ENCODE results near the gene ITPR1. TPM values are rescaled to one million over a fixed set of nuclear protein-coding genes. Genes with fewer than 3 reads are reported as not detected.

Gene ITPR1
- total and polyA plus RNA-seq, 5 donors from 2014 or later = 6.9 to 97.5 (median 9.5) TPM

DNA sequence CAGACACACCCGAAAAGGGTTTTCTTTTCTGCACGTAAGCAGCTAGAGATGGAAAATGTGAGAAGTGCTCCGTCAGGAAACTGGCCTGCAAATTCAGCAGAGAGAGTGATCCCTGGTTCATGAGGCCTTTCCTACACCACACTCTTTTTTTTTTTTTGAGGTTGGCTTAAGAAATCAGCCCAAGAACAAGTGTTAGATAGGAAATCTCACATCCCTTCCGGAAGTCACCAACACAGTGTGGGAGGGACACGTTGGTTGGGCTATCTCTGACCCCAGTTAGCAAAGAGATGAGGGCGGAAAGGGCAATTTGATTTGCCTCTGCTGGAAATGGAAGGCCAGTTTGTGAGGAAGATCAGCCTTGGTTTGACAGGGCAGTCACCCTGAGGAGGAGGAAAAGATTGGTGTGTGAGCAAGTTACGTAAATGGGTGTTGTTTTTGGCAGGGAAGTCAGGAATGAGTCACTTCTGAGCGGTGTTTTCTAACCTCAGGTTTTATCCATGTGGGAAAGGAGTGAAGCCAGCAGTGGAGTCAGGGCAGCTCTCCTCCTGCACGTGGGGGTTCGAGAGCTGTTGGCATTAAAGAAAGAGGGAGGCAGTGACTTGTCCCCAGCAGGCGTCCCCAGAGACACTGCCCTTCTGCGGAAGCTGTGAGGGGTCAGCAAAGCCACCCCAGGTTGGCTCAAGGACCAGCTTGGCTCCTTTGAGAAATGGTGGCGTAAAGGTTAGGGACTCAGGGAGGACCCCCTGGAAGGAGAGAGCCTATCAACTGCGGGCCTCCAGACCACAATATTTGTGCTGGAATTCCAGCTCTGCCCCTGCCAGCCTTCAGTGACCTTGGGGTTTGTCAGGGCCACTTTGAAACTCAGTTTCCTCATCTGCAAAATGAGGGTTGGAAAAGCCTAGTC is 248.5 kb downstream of the ITPR1 start:
- Mint-ChIP-seq H3K9me3 (peaks cover 0 to 6% (median 2%) of the 10 kb centered on the region in 7 donors), H3K4me1 (peaks cover 17 to 51% (median 46%) of the 10 kb centered on the region in 4 donors), H3K27ac (peak overlapping the region; percentile 4 to 89 (median 79)), H3K4me3 (no peak overlapping the region), H3K27me3 (no peaks in the 10 kb centered on the region), H3K36me3 (peaks cover 59% of the 10 kb centered on the region)
- Histone ChIP-seq H3K9me3 (ENCODE audit: control insufficient read depth in 2 of 2, low read length in 2 of 2) (no peaks in the 10 kb centered on the region), H3K4me3 (ENCODE audit: low read depth, low read length) (no peak overlapping the region), H3K27me3 (ENCODE audit: control insufficient read depth, insufficient read depth, low read length) (no peaks in the 10 kb centered on the region), H3K36me3 (ENCODE audit: control insufficient read depth, insufficient read depth, low read length) (peaks cover 4% of the 10 kb centered on the region), H3K4me1 (ENCODE audit: control insufficient read depth, insufficient read depth, low read length, poor library complexity, severe bottlenecking) (peaks cover 34% of the 10 kb centered on the region), H3K27ac (ENCODE audit: insufficient read depth, low read length, poor library complexity, severe bottlenecking) (no peak overlapping the region)
- DNase-seq (no peak), ATAC-seq (ENCODE audit: low read depth in 2 of 2) (no peak)

DNA sequence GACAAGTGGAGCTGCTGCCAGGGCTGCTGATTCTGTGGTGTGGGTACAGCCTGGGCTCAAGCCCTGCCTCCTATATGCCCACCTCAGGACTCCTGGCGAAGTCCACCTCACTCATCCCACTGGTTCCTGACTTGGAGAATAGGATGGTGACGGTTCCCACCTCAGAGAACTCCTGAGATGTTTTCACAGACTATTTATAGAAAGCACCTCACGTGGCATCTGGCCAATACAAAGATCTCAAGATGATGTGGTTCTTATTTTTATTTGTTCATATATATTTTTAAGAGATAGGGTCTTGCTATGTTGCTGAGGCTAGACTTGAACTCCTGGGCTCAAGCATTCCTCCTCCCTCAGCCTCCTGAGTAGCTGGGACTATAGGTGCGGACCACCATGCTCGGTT is 249.2 kb downstream of the ITPR1 start:
- peaks cover 4% of the 10 kb centered on the region for H3K36me3 ChIP-seq (ENCODE audit: control insufficient read depth, insufficient read depth, low read length)
- H3K27me3 Mint-ChIP-seq = no peaks in the 10 kb centered on the region
- ATAC-seq (ENCODE audit: low read depth in 2 of 2) (no peak), DNase-seq (no peak)
- H3K36me3 Mint-ChIP-seq = peaks cover 54% of the 10 kb centered on the region
- peaks cover 10 to 44% (median 42%) of the 10 kb centered on the region in 4 donors for H3K4me1 Mint-ChIP-seq
- no peak overlapping the region for H3K4me3 ChIP-seq (ENCODE audit: low read depth, low read length)
- no peak overlapping the region for H3K27ac ChIP-seq (ENCODE audit: insufficient read depth, low read length, poor library complexity, severe bottlenecking)
- no peak overlapping the region for H3K4me3 Mint-ChIP-seq
- peaks cover 34% of the 10 kb centered on the region for H3K4me1 ChIP-seq (ENCODE audit: control insufficient read depth, insufficient read depth, low read length, poor library complexity, severe bottlenecking)
- no peaks in the 10 kb centered on the region for H3K9me3 ChIP-seq (ENCODE audit: control insufficient read depth in 2 of 2, low read length in 2 of 2)
- H3K27me3 ChIP-seq (ENCODE audit: control insufficient read depth, insufficient read depth, low read length) = no peaks in the 10 kb centered on the region
- H3K27ac Mint-ChIP-seq = no peak overlapping the region
- H3K9me3 Mint-ChIP-seq = peaks cover 0 to 6% (median 2%) of the 10 kb centered on the region in 7 donors

DNA sequence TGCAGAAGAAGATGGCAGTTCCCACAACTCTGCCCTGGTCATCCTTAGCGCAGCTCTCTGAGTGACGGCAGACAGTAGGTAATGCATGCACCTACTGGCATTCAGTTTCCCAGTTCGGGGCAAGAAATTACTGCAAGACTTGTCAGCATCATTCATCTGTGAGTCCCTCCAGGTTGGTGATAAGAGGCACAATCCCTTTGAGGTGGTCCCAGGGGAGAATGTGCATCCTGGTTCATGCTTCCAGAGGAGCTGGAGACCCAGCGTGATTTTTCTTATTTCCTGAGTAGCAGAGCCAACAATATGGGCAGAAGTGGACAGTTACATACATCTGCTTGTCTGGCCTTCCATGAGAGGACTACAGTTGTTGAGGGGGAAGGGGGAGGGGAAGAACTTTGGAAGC is 250.2 kb downstream of the ITPR1 start:
- Histone ChIP-seq H3K4me1 (ENCODE audit: control insufficient read depth, insufficient read depth, low read length, poor library complexity, severe bottlenecking) (peaks cover 30% of the 10 kb centered on the region), H3K4me3 (ENCODE audit: low read depth, low read length) (no peak overlapping the region), H3K27me3 (ENCODE audit: control insufficient read depth, insufficient read depth, low read length) (no peaks in the 10 kb centered on the region), H3K27ac (ENCODE audit: insufficient read depth, low read length, poor library complexity, severe bottlenecking) (no peak overlapping the region), H3K36me3 (ENCODE audit: control insufficient read depth, insufficient read depth, low read length) (peaks cover 2% of the 10 kb centered on the region), H3K9me3 (ENCODE audit: control insufficient read depth in 2 of 2, low read length in 2 of 2) (no peaks in the 10 kb centered on the region)
- Mint-ChIP-seq H3K4me1 (peaks cover 4 to 34% (median 34%) of the 10 kb centered on the region in 4 donors), H3K36me3 (peaks cover 47% of the 10 kb centered on the region), H3K4me3 (no peak overlapping the region), H3K9me3 (peaks cover 0 to 6% (median 2%) of the 10 kb centered on the region in 7 donors), H3K27ac (no peak overlapping the region), H3K27me3 (no peaks in the 10 kb centered on the region)
- no peak for ATAC-seq (ENCODE audit: low read depth in 2 of 2)
- no peak for DNase-seq

DNA sequence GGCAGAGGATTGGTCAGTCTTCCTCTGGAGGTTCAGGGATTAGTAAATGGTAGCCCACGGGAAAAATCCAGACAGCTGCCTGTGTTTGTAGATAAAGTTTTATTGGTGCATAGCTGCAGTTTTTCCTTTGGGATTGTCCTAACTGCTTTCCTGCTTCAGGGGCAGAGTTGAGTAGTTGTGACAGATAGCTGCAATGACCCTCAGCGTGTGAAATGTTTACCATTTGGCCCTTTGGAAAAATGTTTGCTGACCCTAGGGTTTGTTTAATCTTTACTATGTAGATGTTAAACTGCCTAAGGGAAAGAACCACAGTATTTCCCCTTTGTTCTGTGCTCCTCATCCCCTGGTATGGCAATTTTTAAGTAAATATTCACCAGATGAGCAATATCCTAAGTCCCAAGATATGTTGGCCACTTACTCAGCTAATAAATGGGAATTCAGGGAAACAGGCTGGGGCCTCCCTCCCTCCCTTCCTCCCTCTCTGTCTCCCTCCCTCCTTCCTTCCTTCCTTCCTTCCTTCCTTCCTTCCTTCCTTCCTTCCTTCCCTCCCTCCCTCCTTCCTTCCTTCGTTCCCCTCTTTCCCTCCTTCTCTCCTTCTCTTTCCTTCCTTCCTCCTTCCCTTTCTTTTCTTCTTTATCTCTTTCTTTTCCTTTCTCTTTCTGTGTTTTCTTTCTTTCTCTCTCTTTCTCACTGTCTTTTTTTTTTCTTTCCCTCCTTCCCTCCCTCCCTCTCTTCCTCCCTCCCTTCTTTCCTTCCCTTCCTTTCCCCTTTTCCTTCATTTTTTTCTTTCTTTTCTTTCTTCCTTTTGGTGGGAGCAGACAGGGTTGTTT is 251.5 kb downstream of the ITPR1 start:
- peaks cover 55% of the 10 kb centered on the region for H3K36me3 Mint-ChIP-seq
- no peak overlapping the region for H3K4me3 Mint-ChIP-seq
- peaks cover 0 to 3% (median 1%) of the 10 kb centered on the region in 7 donors for H3K9me3 Mint-ChIP-seq
- H3K27me3 Mint-ChIP-seq = peaks cover 5% of the 10 kb centered on the region
- H3K4me1 ChIP-seq (ENCODE audit: control insufficient read depth, insufficient read depth, low read length, poor library complexity, severe bottlenecking) = peaks cover 19% of the 10 kb centered on the region
- no peak overlapping the region for H3K27ac ChIP-seq (ENCODE audit: insufficient read depth, low read length, poor library complexity, severe bottlenecking)
- peaks cover 4% of the 10 kb centered on the region for H3K36me3 ChIP-seq (ENCODE audit: control insufficient read depth, insufficient read depth, low read length)
- no peaks in the 10 kb centered on the region for H3K9me3 ChIP-seq (ENCODE audit: control insufficient read depth in 2 of 2, low read length in 2 of 2)
- H3K27ac Mint-ChIP-seq = peak overlapping the region in 1 of 3 donors; percentile 65
- no peak for DNase-seq
- H3K4me1 Mint-ChIP-seq = peaks cover 9 to 32% (median 28%) of the 10 kb centered on the region in 4 donors
- no peak for ATAC-seq (ENCODE audit: low read depth in 2 of 2)
- H3K27me3 ChIP-seq (ENCODE audit: control insufficient read depth, insufficient read depth, low read length) = no peaks in the 10 kb centered on the region
- no peak overlapping the region for H3K4me3 ChIP-seq (ENCODE audit: low read depth, low read length)

DNA sequence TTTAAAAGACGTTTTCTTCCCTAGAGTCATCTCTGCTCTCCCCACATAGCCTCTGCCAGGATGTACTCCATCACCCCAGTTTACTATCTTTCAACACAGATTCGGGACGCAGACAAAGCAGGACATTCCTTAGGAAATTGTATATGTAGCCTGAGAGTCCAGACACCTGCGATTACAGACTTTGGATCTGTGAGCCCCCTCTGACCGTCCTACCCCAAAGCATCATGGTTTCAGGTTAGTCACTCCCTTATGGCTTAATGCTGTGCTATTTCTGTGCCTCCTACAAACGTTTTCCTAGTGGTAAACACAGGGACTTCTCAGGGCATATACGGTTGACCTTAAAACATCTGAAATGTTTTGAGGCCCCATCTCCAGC is 252.1 kb downstream of the ITPR1 start:
- Mint-ChIP-seq H3K9me3 (peaks cover 0 to 1% (median 0%) of the 10 kb centered on the region in 7 donors), H3K36me3 (peaks cover 49% of the 10 kb centered on the region), H3K4me1 (peaks cover 6 to 28% (median 23%) of the 10 kb centered on the region in 4 donors), H3K4me3 (no peak overlapping the region), H3K27ac (no peak overlapping the region), H3K27me3 (peaks cover 5% of the 10 kb centered on the region)
- Histone ChIP-seq H3K9me3 (ENCODE audit: control insufficient read depth in 2 of 2, low read length in 2 of 2) (no peaks in the 10 kb centered on the region), H3K4me3 (ENCODE audit: low read depth, low read length) (no peak overlapping the region), H3K27me3 (ENCODE audit: control insufficient read depth, insufficient read depth, low read length) (no peaks in the 10 kb centered on the region), H3K4me1 (ENCODE audit: control insufficient read depth, insufficient read depth, low read length, poor library complexity, severe bottlenecking) (peaks cover 13% of the 10 kb centered on the region), H3K36me3 (ENCODE audit: control insufficient read depth, insufficient read depth, low read length) (peaks cover 8% of the 10 kb centered on the region), H3K27ac (ENCODE audit: insufficient read depth, low read length, poor library complexity, severe bottlenecking) (no peak overlapping the region)
- DNase-seq (no peak), ATAC-seq (ENCODE audit: low read depth in 2 of 2) (no peak)

DNA sequence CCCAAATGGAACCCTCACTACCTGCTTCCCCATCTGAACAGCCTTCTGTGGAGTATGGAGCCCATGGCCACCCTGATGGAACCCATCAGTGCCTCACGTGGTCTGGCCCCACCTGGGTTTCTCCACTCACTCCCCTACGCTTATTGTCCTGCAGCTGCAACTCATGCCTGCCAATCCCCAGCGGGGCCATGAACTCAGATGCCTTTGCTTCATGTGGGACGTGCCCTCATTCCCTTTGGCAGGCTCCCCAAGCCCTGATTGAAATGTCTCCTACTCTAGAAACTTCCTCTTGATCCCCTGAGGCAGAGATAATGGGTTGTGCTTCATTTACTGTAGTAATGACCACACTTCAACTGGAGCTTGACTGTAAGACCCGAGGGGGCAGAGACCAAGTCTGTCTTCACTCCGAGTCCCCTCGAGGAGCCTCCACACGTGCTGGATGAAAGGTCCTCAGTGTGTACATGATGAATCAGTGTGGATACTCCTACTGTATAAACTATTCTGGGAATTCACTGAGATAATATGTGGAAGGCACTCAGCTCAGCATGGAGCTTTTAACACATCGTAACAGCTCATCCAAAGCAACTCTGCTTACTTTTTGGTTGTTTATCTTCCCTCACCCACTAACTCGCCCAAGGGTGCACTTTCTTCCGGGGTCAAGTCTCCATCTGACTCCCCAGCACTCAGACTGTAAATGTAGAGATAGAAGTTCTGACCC is 253.3 kb downstream of the ITPR1 start:
- ATAC-seq (ENCODE audit: low read depth in 2 of 2) = no peak
- Mint-ChIP-seq H3K9me3 (peaks cover 0 to 3% (median 0%) of the 10 kb centered on the region in 7 donors), H3K36me3 (peaks cover 49% of the 10 kb centered on the region), H3K27ac (peak overlapping the region in 2 of 3 donors; percentile 37 to 75), H3K4me1 (peaks cover 10 to 23% (median 15%) of the 10 kb centered on the region in 4 donors), H3K27me3 (peaks cover 5% of the 10 kb centered on the region), H3K4me3 (no peak overlapping the region)
- DNase-seq = no peak
- Histone ChIP-seq H3K36me3 (ENCODE audit: control insufficient read depth, insufficient read depth, low read length) (peaks cover 8% of the 10 kb centered on the region), H3K4me3 (ENCODE audit: low read depth, low read length) (no peak overlapping the region), H3K27me3 (ENCODE audit: control insufficient read depth, insufficient read depth, low read length) (no peaks in the 10 kb centered on the region), H3K4me1 (ENCODE audit: control insufficient read depth, insufficient read depth, low read length, poor library complexity, severe bottlenecking) (peaks cover under 1% of the 10 kb centered on the region), H3K27ac (ENCODE audit: insufficient read depth, low read length, poor library complexity, severe bottlenecking) (no peak overlapping the region), H3K9me3 (ENCODE audit: control insufficient read depth in 2 of 2, low read length in 2 of 2) (no peaks in the 10 kb centered on the region)

DNA sequence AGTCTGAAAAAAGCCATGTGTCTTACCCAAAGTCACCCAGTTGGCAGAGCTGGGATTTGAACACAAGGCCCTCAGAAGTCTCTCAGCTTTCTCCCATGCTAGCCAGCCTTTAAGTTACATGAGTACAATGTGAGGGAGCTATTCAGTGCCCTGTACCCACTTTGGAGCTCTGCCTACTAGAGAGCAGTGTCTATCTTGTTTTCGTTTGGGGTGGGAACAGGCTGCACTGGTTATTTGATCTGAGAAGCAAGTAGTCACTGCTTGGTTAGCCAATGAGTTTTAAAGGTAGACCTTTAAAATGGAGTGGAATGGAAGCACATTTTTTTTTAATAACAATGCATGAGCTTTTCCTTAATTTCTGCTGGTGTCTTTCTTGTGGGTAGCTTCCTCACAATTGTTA is 255.0 kb downstream of the ITPR1 start:
- H3K4me3 Mint-ChIP-seq = no peak overlapping the region
- DNase-seq (no peak), ATAC-seq (ENCODE audit: low read depth in 2 of 2) (no peak)
- peaks cover 0 to 2% (median 0%) of the 10 kb centered on the region in 7 donors for H3K9me3 Mint-ChIP-seq
- Histone ChIP-seq H3K4me1 (ENCODE audit: control insufficient read depth, insufficient read depth, low read length, poor library complexity, severe bottlenecking) (no peaks in the 10 kb centered on the region), H3K4me3 (ENCODE audit: low read depth, low read length) (no peak overlapping the region), H3K27me3 (ENCODE audit: control insufficient read depth, insufficient read depth, low read length) (no peaks in the 10 kb centered on the region), H3K9me3 (ENCODE audit: control insufficient read depth in 2 of 2, low read length in 2 of 2) (no peaks in the 10 kb centered on the region), H3K27ac (ENCODE audit: insufficient read depth, low read length, poor library complexity, severe bottlenecking) (no peak overlapping the region), H3K36me3 (ENCODE audit: control insufficient read depth, insufficient read depth, low read length) (peaks cover 12% of the 10 kb centered on the region)
- H3K27me3 Mint-ChIP-seq = peaks cover 5% of the 10 kb centered on the region
- H3K27ac Mint-ChIP-seq = no peak overlapping the region
- peaks cover 49% of the 10 kb centered on the region for H3K36me3 Mint-ChIP-seq
- H3K4me1 Mint-ChIP-seq = peaks cover 6 to 24% (median 17%) of the 10 kb centered on the region in 4 donors
